CD4-positive, alpha-beta T cell treated with Interleukin-12 subunit alpha and Interleukin-12 subunit beta, for 1 hour (primary cell): ENCODE results near the gene AMELY.
"Not testable (repeated sequence)": the region's sequence is repeated elsewhere in the genome, so short reads cannot be mapped to it uniquely, and the experiment has no call there.

Source experiments
- DNase-seq: peaks from one replicate; pipeline ENCODE4 v3.0.0-alpha.2; 2020

Gene AMELY, protein sequence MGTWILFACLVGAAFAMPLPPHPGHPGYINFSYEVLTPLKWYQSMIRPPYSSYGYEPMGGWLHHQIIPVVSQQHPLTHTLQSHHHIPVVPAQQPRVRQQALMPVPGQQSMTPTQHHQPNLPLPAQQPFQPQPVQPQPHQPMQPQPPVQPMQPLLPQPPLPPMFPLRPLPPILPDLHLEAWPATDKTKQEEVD

DNA sequence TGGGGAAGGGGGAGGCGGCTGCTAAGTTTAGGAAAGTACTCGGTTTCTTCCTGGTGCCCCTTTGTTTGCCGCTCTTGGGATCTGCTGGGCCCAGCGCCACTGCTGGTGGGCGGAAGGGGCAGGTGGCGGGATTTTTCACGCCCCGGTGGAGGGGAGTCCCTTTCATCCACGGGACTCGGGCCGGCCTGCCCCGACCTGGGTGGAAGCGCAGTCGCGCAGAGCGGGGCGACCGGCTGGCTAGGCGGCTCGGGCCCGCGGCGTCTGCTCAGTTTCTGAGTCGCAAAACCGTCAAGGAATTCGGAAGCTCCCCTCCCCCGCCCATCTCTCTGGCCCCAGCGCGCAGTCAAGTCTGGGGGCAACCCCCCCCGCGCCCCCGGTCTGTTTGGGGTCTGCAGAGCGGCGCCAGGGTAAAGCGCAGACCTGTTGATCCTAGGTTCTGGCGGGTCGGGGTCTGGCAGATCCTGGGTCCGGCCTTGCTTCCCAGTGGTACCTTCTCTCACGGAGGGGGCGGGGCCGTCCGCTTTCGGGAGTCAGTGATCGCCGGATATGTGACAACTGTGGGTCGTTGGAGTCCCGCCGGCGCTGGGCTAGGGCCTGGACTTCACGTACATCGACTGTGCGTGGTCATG is at the start of gene AMELY:
Gene AMELY (minus strand): TSS at position 500 of the 629 bp plus-strand sequence. CDS start 39,144 bp downstream, outside the sequence.
- no peak for DNase-seq

DNA sequence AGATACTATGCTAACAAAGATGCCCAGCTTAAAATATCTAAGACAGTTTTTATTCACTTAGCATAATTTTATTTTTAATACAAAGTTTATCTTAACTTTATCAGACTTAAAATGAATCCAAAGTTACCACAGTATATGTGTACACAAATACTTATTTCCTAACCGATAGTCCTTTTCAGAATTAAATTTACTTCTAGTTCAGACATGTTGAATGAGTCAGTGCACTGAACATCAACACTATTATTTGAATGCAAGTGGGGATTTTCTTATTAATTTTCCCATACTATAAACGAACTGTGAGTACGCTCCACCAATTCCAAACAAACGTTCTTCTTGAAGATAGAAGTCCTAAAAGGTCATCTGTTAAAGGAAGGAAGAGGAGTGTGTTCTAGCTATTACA is 38.4 kb upstream of the AMELY start:
- no peak for DNase-seq

- no peak for DNase-seq
These were observed 36.8 kb upstream of the AMELY start for GRCh38 chrY:6948378-6948777.

- no peak for DNase-seq
These were observed 36.1 kb upstream of the AMELY start for GRCh38 chrY:6947695-6948094.

DNA sequence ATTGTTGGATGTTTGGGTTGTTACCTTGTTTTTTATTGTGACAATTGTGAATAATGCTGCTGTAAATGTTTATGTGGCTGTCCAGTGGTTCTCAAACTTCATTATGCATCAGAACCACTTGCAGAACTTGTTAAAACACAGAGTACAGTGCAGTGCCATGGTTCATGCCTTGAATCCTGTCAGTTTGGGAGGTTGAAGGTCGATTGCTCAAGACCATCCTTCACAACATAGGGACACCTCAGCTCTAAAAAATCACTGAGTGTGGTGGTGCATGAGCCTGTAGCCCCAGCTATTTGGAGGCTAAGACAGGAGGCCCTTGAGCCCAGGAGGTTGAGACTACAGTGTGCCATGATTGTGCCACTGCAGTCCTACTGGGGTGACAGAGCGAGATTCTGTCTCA is 23.9 kb upstream of the AMELY start:
- DNase-seq, result no peak

DNA sequence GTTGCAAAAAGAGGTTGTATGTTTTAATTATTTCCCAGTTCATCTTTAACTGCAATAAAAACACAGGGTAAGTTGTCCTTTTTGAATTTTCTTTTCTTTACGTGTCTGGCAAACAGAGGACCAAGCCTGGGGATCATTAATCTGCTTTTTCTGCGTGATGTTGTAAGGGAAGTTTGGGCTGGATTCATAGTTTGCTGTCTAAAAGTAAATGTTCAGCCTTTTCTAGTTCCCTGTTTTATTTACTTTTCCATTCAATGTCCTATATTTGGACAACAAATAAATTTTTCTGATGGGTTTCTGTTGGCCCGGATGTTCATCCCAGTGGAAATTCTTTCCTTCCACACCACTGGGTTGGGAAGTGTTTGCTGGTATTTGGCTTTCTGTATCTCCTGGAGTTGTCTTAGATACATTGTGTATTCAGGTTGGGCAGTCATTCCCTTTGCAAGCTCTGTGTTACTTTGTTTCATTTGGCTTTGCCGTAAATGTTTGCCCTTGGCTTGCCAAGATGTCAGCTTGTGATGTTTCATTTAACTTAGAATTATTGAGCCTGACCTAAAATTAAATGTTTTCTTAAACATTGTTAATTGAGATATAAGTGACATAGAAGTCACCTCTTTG is 20.3 kb upstream of the AMELY start:
- DNase-seq, result no peak

DNA sequence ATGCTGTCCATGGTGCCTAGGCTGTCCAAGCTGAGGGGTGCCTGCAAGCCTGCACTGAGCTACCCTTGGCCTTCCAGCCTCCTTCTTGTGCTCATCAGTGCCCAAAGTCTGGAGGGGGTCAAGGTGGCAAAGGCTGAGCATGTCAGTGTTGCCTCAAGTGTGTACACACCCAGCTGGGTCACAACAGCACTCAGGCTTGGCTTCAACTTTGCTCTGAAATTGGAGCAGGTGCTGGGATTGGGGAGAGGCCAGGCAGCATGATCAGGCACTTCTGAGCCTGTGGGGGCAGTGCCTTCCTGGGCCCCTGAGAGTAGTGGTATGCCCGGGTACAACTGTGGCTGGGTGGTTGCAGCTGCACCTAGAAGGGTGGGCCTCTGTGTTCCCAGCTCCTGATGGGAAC is 17.7 kb upstream of the AMELY start:
- no peak for DNase-seq

DNA sequence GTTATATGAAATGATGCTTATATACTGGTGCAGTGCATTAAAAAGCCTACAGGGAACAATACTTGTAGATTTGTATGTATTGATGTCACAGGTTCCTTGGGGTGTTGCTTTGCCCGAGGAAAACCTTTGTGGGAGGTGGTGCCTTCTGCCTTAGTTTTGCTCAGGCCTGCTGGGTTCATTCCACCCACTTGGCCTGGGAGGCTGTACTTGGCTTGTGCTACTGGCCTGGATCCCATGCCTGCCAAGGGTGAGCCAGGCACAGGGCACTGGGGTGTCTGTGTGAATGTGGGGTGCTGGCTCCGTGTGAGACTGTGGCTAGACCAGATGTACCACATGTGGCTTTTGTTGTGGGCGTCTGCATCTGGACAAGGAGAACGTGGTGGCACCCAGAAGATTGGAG is 16.7 kb upstream of the AMELY start:
- no peak for DNase-seq

- DNase-seq, result no peak
These were observed 9.5 kb upstream of the AMELY start for GRCh38 chrY:6921061-6921460.

- DNase-seq, result no peak
These were observed 1.8 kb upstream of the AMELY start for GRCh38 chrY:6913362-6913761.

DNA sequence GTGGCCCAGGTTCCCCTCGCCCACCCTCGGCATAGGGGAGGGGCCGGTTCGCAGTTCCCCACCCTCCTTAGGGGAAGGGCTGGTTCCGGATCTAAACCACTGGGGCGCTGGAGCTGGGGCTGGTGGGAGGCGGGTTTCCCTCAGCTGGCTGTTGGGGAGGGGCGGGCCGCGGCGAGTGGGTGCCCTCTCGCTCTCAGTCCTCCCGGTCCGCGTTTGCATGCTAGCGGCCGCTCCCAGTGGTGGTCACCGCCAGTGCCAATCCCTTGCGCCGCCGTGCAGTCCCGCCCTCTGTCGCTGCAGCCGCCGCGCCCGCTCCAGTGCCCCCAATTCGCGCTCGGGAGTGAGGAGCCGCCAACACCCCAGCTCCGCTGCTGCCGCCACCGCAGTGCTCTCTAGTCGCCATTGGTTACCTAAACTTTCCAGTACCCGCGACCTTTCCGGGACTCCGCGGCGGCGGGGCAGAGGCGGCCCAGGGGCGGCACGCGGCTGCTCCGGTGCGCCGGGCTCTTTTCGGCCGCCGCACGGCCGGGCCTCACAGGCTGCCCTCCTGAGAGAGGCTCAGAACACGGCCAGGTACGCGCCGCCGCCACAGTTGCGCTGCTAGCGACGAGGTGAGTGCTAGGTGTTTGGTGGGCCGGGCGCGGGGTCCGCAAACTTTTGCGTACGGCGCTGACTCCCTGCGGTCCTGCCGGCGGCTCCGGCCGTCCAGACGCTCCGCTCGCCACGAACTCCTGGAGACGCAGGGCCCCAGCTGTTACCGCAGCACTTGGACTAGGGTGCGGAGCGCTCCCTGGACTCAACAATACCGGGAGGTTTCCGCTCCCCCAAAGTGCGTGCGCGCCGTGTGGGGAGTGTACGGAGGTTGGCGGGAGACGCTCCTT is 940 bp downstream of the AMELY start, which contains the start of gene TBL1Y:
Gene TBL1Y (plus strand): TSS at position 326 of the 881 bp plus-strand sequence. CDS start 114,388 bp downstream, outside the sequence.
- DNase-seq, result no peak

- no peak for DNase-seq
These were observed 1.7 kb downstream of the AMELY start for GRCh38 chrY:6909856-6910255.

DNA sequence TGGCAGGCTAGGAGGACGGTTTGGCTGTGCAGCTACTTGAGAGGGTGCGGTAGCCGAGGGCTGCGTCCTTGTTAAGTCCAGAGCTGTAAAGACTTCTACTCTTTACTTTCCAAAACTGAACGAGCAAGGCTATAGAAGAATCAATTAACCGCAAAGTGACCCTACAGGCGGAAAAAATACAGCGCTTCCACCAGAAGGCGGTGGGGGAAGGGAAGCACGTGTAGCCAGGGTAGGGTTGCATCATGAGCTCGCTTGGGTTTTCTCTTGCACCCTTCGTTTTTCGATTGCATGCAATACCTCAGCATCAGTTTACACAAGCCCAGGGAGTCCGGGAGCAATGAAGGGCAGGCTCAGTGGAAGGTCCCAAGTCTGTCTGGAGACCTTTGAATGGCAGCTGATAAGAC is 2.4 kb downstream of the AMELY start:
- DNase-seq, result no peak

GRCh38 chrY:6908021-6908420 is 3.5 kb downstream of the AMELY start:
- DNase-seq, result not testable (repeated sequence)

DNA sequence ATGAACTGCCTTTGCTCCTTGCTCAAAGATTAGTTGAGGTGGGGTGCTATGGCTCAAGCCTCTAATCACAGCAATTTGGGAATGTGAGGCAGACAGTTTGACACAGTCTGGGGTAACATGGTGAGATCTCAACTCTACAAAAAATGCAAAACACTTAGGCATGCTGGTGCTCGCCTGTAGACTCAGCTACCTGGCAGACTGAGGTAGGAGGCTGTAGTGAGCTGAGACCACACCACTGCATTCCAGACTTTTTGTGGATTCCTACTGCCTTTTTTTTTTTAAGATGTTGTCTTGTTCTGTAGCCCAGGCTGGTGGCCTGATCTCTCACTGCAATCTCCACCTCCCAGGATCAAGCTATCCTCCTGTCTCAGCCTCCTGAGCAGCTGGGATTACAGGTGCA is 4.0 kb downstream of the AMELY start:
- DNase-seq, result no peak

DNA sequence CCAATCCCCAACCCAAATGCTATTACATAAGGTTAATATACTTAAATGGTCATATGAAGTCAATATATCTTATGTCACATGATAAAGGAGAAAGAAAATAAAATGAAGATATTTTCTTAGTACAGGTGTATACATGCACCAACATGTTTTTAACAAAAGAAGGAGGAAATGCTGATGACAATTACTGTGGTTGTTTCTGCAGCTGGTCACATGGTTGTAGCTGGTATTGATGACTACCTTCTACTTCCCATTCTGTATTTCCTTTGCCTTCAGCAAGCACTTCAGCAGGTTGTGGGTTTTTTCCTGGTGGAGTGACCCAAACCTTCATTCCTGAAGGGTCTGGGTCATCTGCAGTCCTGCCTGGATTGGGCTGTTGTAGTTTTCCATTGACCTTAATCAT is 9.4 kb downstream of the AMELY start:
- not testable (repeated sequence) for DNase-seq

- DNase-seq, result no peak
These were observed 16.3 kb downstream of the AMELY start for GRCh38 chrY:6895236-6895635.

GRCh38 chrY:6894496-6894895 is 17.1 kb downstream of the AMELY start:
- DNase-seq, result no peak

- DNase-seq, result no peak
These were observed 62.2 kb downstream of the AMELY start for GRCh38 chrY:6849384-6849783.

GRCh38 chrY:6842650-6843049 is 68.9 kb downstream of the AMELY start:
- DNase-seq, result not testable (repeated sequence)
